IPS-15b (cell line): Measurements from ENCODE around the gene TBC1D3B.
"Not testable (repeated sequence)": the region's sequence is repeated elsewhere in the genome, so short reads cannot be mapped to it uniquely, and the experiment has no call there.

Experiments
- H3K27me3 ChIP-seq: one replicate; pipeline ENCODE4 v1.6.1; 2013; ENCODE audit warnings: low read length; ENCODE audit not compliant: control insufficient read depth, insufficient read depth
- H3K36me3 ChIP-seq: one replicate; pipeline ENCODE4 v1.6.1; 2013; ENCODE audit warnings: low read length; ENCODE audit not compliant: control insufficient read depth, insufficient read depth
- H3K4me1 ChIP-seq: one replicate; pipeline ENCODE4 v1.6.1; 2013; ENCODE audit warnings: mild to moderate bottlenecking, low read length; ENCODE audit not compliant: control insufficient read depth, insufficient read depth
- H3K4me3 ChIP-seq: one replicate; pipeline ENCODE4 v1.5.1; 2013; ENCODE audit warnings: low read depth, low read length
- H3K9ac ChIP-seq: one replicate; pipeline ENCODE4 v1.6.1; 2013; ENCODE audit warnings: low read depth, mild to moderate bottlenecking, low read length
- H3K9me3 ChIP-seq: one replicate; pipeline ENCODE4 v1.6.1; 2013; ENCODE audit warnings: mild to moderate bottlenecking, low read length; ENCODE audit not compliant: control insufficient read depth, insufficient read depth

Gene TBC1D3B

GRCh38 chr17:36196131-36196486 lies 19.7 kb upstream of the TBC1D3B start:
- H3K9ac ChIP-seq = no peak overlapping the region

GRCh38 chr17:36195434-36196130 lies 19.1 kb upstream of the TBC1D3B start:
- Histone ChIP-seq H3K4me3 (no peak overlapping the region), H3K36me3 (no peaks in the 10 kb centered on the region), H3K9ac (no peak overlapping the region), H3K27me3 (peaks cover 4% of the 10 kb centered on the region), H3K9me3 (no peaks in the 10 kb centered on the region), H3K4me1 (peaks cover 4% of the 10 kb centered on the region)

More at GRCh38 chr17:36196131-36196486, 19.7 kb upstream of the TBC1D3B start:
- Histone ChIP-seq H3K4me1 (peaks cover 4% of the 10 kb centered on the region), H3K9me3 (no peaks in the 10 kb centered on the region), H3K36me3 (no peaks in the 10 kb centered on the region), H3K4me3 (no peak overlapping the region), H3K27me3 (peaks cover 4% of the 10 kb centered on the region)

GRCh38 chr17:36194832-36195433 lies 18.5 kb upstream of the TBC1D3B start:
- not testable (repeated sequence) for H3K27me3 ChIP-seq, H3K4me3 ChIP-seq, H3K4me1 ChIP-seq, H3K9ac ChIP-seq, H3K9me3 ChIP-seq, H3K36me3 ChIP-seq

- not testable (repeated sequence) for H3K4me1 ChIP-seq, H3K36me3 ChIP-seq, H3K4me3 ChIP-seq, H3K9me3 ChIP-seq, H3K9ac ChIP-seq, H3K27me3 ChIP-seq
Measured at GRCh38 chr17:36194147-36194831, 17.9 kb upstream of the TBC1D3B start.

GRCh38 chr17:36193216-36193775 lies 16.9 kb upstream of the TBC1D3B start:
- Histone ChIP-seq H3K9me3 (no peaks in the 10 kb centered on the region), H3K4me3 (no peak overlapping the region), H3K27me3 (peaks cover 4% of the 10 kb centered on the region), H3K9ac (no peak overlapping the region), H3K36me3 (no peaks in the 10 kb centered on the region), H3K4me1 (peaks cover 4% of the 10 kb centered on the region)

GRCh38 chr17:36190549-36191330 lies 14.3 kb upstream of the TBC1D3B start:
- H3K4me1 ChIP-seq, H3K9ac ChIP-seq, H3K4me3 ChIP-seq, H3K36me3 ChIP-seq, H3K27me3 ChIP-seq, H3K9me3 ChIP-seq: not testable (repeated sequence)

GRCh38 chr17:36189993-36190392 lies 13.6 kb upstream of the TBC1D3B start:
- H3K9me3 ChIP-seq, H3K4me1 ChIP-seq, H3K9ac ChIP-seq: not testable (repeated sequence)

GRCh38 chr17:36188891-36189306 lies 12.5 kb upstream of the TBC1D3B start:
- Histone ChIP-seq H3K27me3 (no peaks in the 10 kb centered on the region), H3K4me3 (no peak overlapping the region), H3K36me3 (no peaks in the 10 kb centered on the region), H3K9me3 (no peaks in the 10 kb centered on the region), H3K9ac (no peak overlapping the region), H3K4me1 (peaks cover 4% of the 10 kb centered on the region)

More at GRCh38 chr17:36189993-36190392, 13.6 kb upstream of the TBC1D3B start:
- H3K36me3 ChIP-seq, H3K27me3 ChIP-seq, H3K4me3 ChIP-seq: not testable (repeated sequence)

GRCh38 chr17:36187943-36188665 lies 11.7 kb upstream of the TBC1D3B start:
- not testable (repeated sequence) for H3K4me1 ChIP-seq, H3K9ac ChIP-seq

GRCh38 chr17:36186810-36187763 lies 10.7 kb upstream of the TBC1D3B start:
- not testable (repeated sequence) for H3K9ac ChIP-seq, H3K4me1 ChIP-seq, H3K9me3 ChIP-seq, H3K27me3 ChIP-seq, H3K4me3 ChIP-seq, H3K36me3 ChIP-seq

More at GRCh38 chr17:36187943-36188665, 11.7 kb upstream of the TBC1D3B start:
- H3K27me3 ChIP-seq, H3K4me3 ChIP-seq, H3K9me3 ChIP-seq, H3K36me3 ChIP-seq: not testable (repeated sequence)
